ENCODE data around the gene ADAMTS17. TPM values are rescaled to one million over a fixed set of nuclear protein-coding genes. Genes with fewer than 3 reads are reported as not detected.

The ADAMTS17 gene
- total RNA-seq, 1 donor from 2014 or later = 0.06 TPM

GRCh38 chr15:100031665-100032357 lies 310.0 kb downstream of the ADAMTS17 start:
- TF ChIP-seq CTCF (conservative IDR thresholded peaks at IDR 0.05; ENCODE audit: low read depth, low read length) = no peak
- H3K4me3 ChIP-seq (ENCODE audit: low read depth, low read length) = no peak overlapping the region
- DNase-seq (ENCODE audit: low read depth) = no peak

- no peak overlapping the region for H3K4me3 ChIP-seq (ENCODE audit: low read depth, low read length)
- no peak for DNase-seq (ENCODE audit: low read depth)
- TF ChIP-seq CTCF (conservative IDR thresholded peaks at IDR 0.05; ENCODE audit: low read depth, low read length) = no peak
Observed at GRCh38 chr15:100030586-100031229, 311.1 kb downstream of the ADAMTS17 start.

GRCh38 chr15:100029868-100030479 lies 311.8 kb downstream of the ADAMTS17 start:
- H3K4me3 ChIP-seq (ENCODE audit: low read depth, low read length) = no peak overlapping the region
- DNase-seq (ENCODE audit: low read depth) = no peak
- no peak for TF ChIP-seq CTCF (conservative IDR thresholded peaks at IDR 0.05; ENCODE audit: low read depth, low read length)

GRCh38 chr15:100029045-100029444 lies 312.7 kb downstream of the ADAMTS17 start:
- TF ChIP-seq CTCF (conservative IDR thresholded peaks at IDR 0.05; ENCODE audit: low read depth, low read length) = no peak
- DNase-seq (ENCODE audit: low read depth) = no peak
- H3K4me3 ChIP-seq (ENCODE audit: low read depth, low read length) = no peak overlapping the region

- no peak for TF ChIP-seq CTCF (conservative IDR thresholded peaks at IDR 0.05; ENCODE audit: low read depth, low read length)
- DNase-seq (ENCODE audit: low read depth) = no peak
- no peak overlapping the region for H3K4me3 ChIP-seq (ENCODE audit: low read depth, low read length)
Observed at GRCh38 chr15:100026041-100026440, 315.7 kb downstream of the ADAMTS17 start.

GRCh38 chr15:100022806-100023205 lies 319.0 kb downstream of the ADAMTS17 start:
- no peak overlapping the region for H3K4me3 ChIP-seq (ENCODE audit: low read depth, low read length)
- no peak for TF ChIP-seq CTCF (conservative IDR thresholded peaks at IDR 0.05; ENCODE audit: low read depth, low read length)
- DNase-seq (ENCODE audit: low read depth) = no peak
